Mucosa of rectum (tissue), 2 donors: ENCODE measurements around the gene CAPZB.

ENCODE experiments used
- H3K27ac ChIP-seq, 2 donors: one replicate each; pipeline ENCODE4 v1.7.0; 2013; ENCODE audit warnings: inconsistent platforms in 2 of 2, low read depth in 2 of 2, low read length in 2 of 2
- H3K27me3 ChIP-seq, 2 donors: one replicate each; pipeline ENCODE4 v1.7.0; 2013; ENCODE audit warnings: low read length in 2 of 2; ENCODE audit not compliant: control insufficient read depth in 2 of 2, insufficient read depth in 2 of 2
- H3K36me3 ChIP-seq, 2 donors: one replicate each; pipeline ENCODE4 v1.7.0; 2013; ENCODE audit warnings: low read length in 2 of 2; ENCODE audit not compliant: control insufficient read depth in 2 of 2, insufficient read depth in 2 of 2
- H3K4me1 ChIP-seq, 2 donors: one replicate each; pipeline ENCODE4 v1.7.0; 2013; ENCODE audit warnings: low read length in 2 of 2, mild to moderate bottlenecking in 1 of 2; ENCODE audit not compliant: control insufficient read depth in 2 of 2, insufficient read depth in 2 of 2
- H3K4me3 ChIP-seq, 2 donors: one replicate each; pipeline ENCODE4 v1.7.0; 2013; ENCODE audit warnings: low read length in 2 of 2
- H3K9ac ChIP-seq, 2 donors: one replicate each; pipeline ENCODE4 v1.7.0; 2013; ENCODE audit warnings: low read length in 2 of 2, low read depth in 1 of 2, mild to moderate bottlenecking in 1 of 2
- H3K9me3 ChIP-seq, 2 donors: one replicate each; pipeline ENCODE4 v1.7.0; 2013; ENCODE audit warnings: low read length in 2 of 2; ENCODE audit not compliant: control insufficient read depth in 2 of 2
- donor health status: healthy.
- donor health status: Normal muscosa, but diverticular disease.

CAPZB gene

GRCh38 chr1:19327301-19327700 is 158.0 kb downstream of the CAPZB start:
- Histone ChIP-seq H3K9me3 (no peaks in the 10 kb centered on the region), H3K4me3 (no peak overlapping the region), H3K36me3 (peaks cover 22 to 30% of the 10 kb centered on the region in 2 donors), H3K27ac (no peak overlapping the region), H3K9ac (no peak overlapping the region), H3K4me1 (peaks cover 0 to 4% of the 10 kb centered on the region in 2 donors), H3K27me3 (no peaks in the 10 kb centered on the region)

- no peak overlapping the region for H3K9ac ChIP-seq
- peaks cover 0 to 4% of the 10 kb centered on the region in 2 donors for H3K4me1 ChIP-seq
- peaks cover 22 to 33% of the 10 kb centered on the region in 2 donors for H3K36me3 ChIP-seq
- no peaks in the 10 kb centered on the region for H3K27me3 ChIP-seq
- H3K27ac ChIP-seq, result no peak overlapping the region
- H3K4me3 ChIP-seq, result no peak overlapping the region
- no peaks in the 10 kb centered on the region for H3K9me3 ChIP-seq
These were observed 158.6 kb downstream of the CAPZB start for GRCh38 chr1:19326748-19327065.

- Histone ChIP-seq H3K36me3 (peaks cover 23 to 33% of the 10 kb centered on the region in 2 donors), H3K27ac (no peak overlapping the region), H3K9me3 (no peaks in the 10 kb centered on the region), H3K27me3 (no peaks in the 10 kb centered on the region), H3K4me3 (no peak overlapping the region), H3K9ac (no peak overlapping the region), H3K4me1 (peaks cover 0 to 4% of the 10 kb centered on the region in 2 donors)
These were observed 159.2 kb downstream of the CAPZB start for GRCh38 chr1:19325958-19326747.

- Histone ChIP-seq H3K4me3 (no peak overlapping the region), H3K4me1 (peaks cover 0 to 4% of the 10 kb centered on the region in 2 donors), H3K9me3 (no peaks in the 10 kb centered on the region), H3K9ac (no peak overlapping the region), H3K27me3 (no peaks in the 10 kb centered on the region), H3K27ac (no peak overlapping the region), H3K36me3 (peaks cover 24 to 33% of the 10 kb centered on the region in 2 donors)
These were observed 159.9 kb downstream of the CAPZB start for GRCh38 chr1:19325368-19325957.

- Histone ChIP-seq H3K36me3 (peaks cover 24 to 33% of the 10 kb centered on the region in 2 donors), H3K4me1 (no peaks in the 10 kb centered on the region)
These were observed 160.7 kb downstream of the CAPZB start for GRCh38 chr1:19324665-19324990.

GRCh38 chr1:19323987-19324664 is 161.2 kb downstream of the CAPZB start:
- H3K27ac ChIP-seq, result no peak overlapping the region

More at GRCh38 chr1:19324665-19324990, 160.7 kb downstream of the CAPZB start:
- H3K27ac ChIP-seq, result no peak overlapping the region
- H3K4me3 ChIP-seq, result no peak overlapping the region
- H3K27me3 ChIP-seq, result no peaks in the 10 kb centered on the region
- H3K9me3 ChIP-seq, result no peaks in the 10 kb centered on the region
- H3K9ac ChIP-seq, result no peak overlapping the region

GRCh38 chr1:19322481-19322880 is 162.9 kb downstream of the CAPZB start:
- no peak overlapping the region for H3K4me3 ChIP-seq
- H3K9ac ChIP-seq, result no peak overlapping the region
- H3K36me3 ChIP-seq, result peaks cover 20 to 29% of the 10 kb centered on the region in 2 donors
- no peaks in the 10 kb centered on the region for H3K9me3 ChIP-seq
- no peaks in the 10 kb centered on the region for H3K27me3 ChIP-seq
- no peaks in the 10 kb centered on the region for H3K4me1 ChIP-seq
- H3K27ac ChIP-seq, result no peak overlapping the region

More at GRCh38 chr1:19323987-19324664, 161.2 kb downstream of the CAPZB start:
- H3K9ac ChIP-seq, result no peak overlapping the region
- no peak overlapping the region for H3K4me3 ChIP-seq
- H3K36me3 ChIP-seq, result peaks cover 24 to 33% of the 10 kb centered on the region in 2 donors
- H3K27me3 ChIP-seq, result no peaks in the 10 kb centered on the region
- no peaks in the 10 kb centered on the region for H3K4me1 ChIP-seq
- no peaks in the 10 kb centered on the region for H3K9me3 ChIP-seq

- Histone ChIP-seq H3K4me1 (peaks cover 0 to under 1% of the 10 kb centered on the region in 2 donors), H3K36me3 (peaks cover 10 to 28% of the 10 kb centered on the region in 2 donors), H3K4me3 (no peak overlapping the region), H3K9me3 (no peaks in the 10 kb centered on the region), H3K9ac (no peak overlapping the region), H3K27me3 (no peaks in the 10 kb centered on the region), H3K27ac (no peak overlapping the region)
These were observed 164.3 kb downstream of the CAPZB start for GRCh38 chr1:19321071-19321470.

GRCh38 chr1:19319196-19319595 is 166.1 kb downstream of the CAPZB start:
- Histone ChIP-seq H3K9me3 (no peaks in the 10 kb centered on the region), H3K36me3 (peaks cover 2 to 14% of the 10 kb centered on the region in 2 donors)

More at GRCh38 chr1:19319196-19319595, 166.1 kb downstream of the CAPZB start:
- H3K27me3 ChIP-seq, result no peaks in the 10 kb centered on the region
- H3K27ac ChIP-seq, result no peak overlapping the region
- no peak overlapping the region for H3K9ac ChIP-seq
- peaks cover 0 to 4% of the 10 kb centered on the region in 2 donors for H3K4me1 ChIP-seq
- H3K4me3 ChIP-seq, result no peak overlapping the region
